Measurements from ENCODE around the gene ANKRD13B.

The ANKRD13B gene

DNA sequence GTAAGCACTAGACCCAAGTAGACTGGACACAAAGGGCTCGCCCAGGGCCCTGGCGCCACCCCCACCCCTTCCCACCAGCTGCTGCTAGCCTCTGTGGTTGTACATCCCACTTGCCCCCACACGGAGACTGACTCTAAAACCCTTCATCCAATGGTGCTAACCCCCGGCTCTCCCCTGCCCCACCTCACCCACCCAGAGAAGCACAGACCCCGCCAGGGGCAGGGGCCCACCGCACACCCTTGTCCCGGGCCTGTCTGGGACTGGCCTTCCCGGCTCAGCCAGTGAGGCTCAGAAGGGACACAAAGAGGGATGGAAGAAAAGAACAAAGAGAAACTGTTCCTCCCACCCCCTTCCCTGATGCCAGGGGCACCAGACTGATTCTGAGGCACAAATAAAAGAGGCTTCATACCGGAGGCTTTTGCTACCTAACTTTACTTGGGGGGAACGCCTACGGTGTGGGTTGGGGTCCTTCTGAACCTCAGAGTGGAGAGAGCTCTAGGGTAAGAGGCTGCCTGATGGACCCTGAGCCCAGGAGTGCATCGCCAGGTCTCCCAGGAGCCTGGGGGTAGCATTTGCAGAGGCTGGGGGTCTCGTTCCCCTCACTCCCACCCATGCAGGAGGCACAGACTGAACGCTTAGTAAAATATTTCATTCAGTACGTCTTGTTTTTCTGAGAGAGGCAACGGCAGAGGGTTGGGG is 21.6 kb downstream of the ANKRD13B start:
- FAIRE-seq: no peak
- no peak for DNase-seq (ENCODE audit: insufficient read length, low spot score)

DNA sequence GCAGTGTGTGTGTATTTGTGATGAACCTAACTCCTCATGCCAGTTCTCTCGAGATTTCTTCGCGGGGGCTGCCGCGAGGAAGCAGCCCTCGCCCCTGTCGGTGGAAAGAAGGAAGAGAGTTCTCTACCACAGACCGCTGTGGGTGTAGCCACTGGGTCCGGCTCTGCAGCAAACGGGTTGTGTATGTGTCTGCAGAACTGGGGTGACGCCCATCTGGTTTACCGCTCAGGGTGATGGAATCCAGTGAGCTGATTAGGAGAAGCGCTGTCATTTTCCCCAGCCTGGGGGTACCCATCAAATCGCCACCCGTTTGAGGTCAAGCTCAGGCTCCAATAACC is 22.1 kb downstream of the ANKRD13B start:
- DNase-seq (ENCODE audit: insufficient read length, low spot score): no peak

DNA sequence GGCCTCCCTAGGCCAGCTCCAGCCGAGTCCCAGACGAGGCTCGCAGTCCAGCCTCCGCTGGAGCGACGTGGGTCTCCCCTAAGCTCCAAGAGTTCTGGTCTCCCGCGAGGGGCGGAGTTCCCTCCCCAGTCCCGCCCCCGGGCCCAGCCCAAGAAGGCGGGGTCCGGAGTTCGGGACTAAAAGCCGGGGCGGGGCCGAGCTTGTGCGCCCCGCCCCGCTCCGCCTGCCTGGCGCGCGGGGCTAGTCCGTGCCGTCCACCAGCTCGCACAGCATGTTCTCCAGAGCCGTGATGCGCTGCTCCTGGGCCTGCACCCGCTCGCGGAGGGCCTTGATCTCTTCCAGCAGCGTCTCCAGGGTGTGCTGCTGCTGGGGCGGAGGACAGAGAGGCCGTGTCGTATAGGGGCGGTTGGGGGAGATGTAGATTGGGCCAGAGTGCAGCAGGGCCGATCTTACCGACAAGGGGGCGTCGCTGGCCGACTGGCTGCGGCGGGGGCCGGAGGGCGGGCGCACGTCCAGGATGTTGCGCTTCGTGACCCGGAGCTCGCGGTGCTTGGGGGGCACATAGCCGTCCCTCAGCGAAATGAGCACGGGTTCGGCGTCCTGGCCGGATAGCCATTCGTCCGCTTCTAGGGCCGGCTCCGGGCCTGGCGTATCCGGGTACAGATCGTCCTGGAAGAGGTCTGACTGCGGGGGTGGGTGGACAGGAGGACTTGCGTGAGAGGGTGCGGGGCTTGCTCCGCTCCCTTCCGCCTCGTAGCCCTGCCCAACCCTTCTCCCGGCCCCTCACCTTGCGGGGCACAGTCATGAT is 22.8 kb downstream of the ANKRD13B start:
- DNase-seq (ENCODE audit: insufficient read length, low spot score): no peak
- FAIRE-seq: no peak

More for the DNA sequence above, 22.1 kb downstream of the ANKRD13B start:
- peak; percentile 40 for FAIRE-seq

- DNase-seq (ENCODE audit: insufficient read length, low spot score) (no peak), FAIRE-seq (no peak)
These were observed 23.5 kb downstream of the ANKRD13B start for GRCh38 chr17:29616300-29617048.

GRCh38 chr17:29617125-29617480 is 24.2 kb downstream of the ANKRD13B start:
- no peak for FAIRE-seq

GRCh38 chr17:29617481-29618271 is 24.7 kb downstream of the ANKRD13B start:
- no peak for FAIRE-seq
- no peak for DNase-seq (ENCODE audit: insufficient read length, low spot score)

More at GRCh38 chr17:29617125-29617480, 24.2 kb downstream of the ANKRD13B start:
- no peak for DNase-seq (ENCODE audit: insufficient read length, low spot score)

- DNase-seq (ENCODE audit: insufficient read length, low spot score) (no peak), FAIRE-seq (no peak)
These were observed 25.5 kb downstream of the ANKRD13B start for GRCh38 chr17:29618272-29619065.

DNA sequence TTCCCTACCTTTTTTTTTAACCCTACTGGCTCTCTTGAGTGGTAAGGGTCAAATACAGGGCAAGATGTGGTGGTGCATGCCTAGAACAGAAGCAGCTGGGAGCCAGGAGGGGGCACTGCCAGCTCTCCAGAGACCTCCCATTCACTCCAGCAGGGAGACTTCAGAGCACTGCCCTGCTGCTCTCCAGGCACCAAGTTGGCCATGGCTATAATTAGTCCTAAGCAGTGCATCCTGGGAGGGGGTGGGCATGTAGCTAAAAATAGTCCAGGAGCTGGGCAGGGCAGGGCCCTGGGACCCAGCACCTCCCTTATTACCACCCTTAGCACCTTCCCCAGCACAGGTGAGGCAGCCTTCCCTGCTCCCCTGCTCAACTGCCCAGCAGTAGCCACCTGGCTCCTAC is 26.3 kb downstream of the ANKRD13B start:
- FAIRE-seq (no peak), DNase-seq (ENCODE audit: insufficient read length, low spot score) (peak; percentile 65)

DNA sequence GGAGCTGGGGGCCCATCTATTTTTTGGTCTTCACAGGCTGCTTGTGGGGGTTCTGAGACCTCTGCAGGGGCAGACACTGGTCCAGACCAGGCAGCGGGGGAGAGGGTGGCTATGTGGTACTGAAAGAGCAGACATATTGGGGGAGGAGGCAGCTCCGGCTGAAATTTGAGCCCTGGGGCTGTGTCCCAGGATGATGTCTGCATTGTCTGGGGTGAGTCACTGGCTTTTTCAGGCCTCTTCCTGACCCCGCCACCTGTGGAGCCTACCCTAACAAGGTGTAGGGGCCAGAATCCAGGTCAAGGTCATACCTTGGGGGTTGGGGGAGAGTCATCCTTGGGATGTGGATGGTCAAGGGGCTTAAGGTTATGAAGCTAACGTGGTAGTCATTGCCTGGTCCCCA is 27.3 kb downstream of the ANKRD13B start:
- no peak for FAIRE-seq
- peak; percentile 74 for DNase-seq (ENCODE audit: insufficient read length, low spot score)

GRCh38 chr17:29620779-29621500 is 28.0 kb downstream of the ANKRD13B start:
- DNase-seq (ENCODE audit: insufficient read length, low spot score): no peak
- FAIRE-seq: no peak

DNA sequence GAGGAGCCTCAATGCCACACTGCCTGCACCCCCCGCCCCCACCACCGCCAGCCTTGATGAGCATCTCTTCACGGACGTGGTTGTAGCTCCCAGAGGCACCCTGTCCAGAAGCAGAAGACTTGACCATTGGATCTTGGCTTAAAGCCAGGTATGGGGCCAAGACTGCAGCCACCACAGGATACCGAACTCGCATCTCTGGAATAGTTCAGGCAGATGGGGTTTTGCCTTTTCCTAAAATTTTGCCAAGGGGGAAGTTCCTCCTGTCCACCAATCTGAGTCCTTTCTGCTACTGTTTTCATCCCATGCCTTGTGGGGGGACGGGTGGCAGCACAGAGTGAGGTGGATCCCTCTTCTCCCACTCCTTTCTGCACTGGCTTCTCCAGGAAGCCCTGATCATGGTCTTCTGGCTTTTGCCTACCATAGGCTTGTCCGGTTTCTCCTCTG is 28.8 kb downstream of the ANKRD13B start:
- DNase-seq (ENCODE audit: insufficient read length, low spot score) (no peak), FAIRE-seq (no peak)

DNA sequence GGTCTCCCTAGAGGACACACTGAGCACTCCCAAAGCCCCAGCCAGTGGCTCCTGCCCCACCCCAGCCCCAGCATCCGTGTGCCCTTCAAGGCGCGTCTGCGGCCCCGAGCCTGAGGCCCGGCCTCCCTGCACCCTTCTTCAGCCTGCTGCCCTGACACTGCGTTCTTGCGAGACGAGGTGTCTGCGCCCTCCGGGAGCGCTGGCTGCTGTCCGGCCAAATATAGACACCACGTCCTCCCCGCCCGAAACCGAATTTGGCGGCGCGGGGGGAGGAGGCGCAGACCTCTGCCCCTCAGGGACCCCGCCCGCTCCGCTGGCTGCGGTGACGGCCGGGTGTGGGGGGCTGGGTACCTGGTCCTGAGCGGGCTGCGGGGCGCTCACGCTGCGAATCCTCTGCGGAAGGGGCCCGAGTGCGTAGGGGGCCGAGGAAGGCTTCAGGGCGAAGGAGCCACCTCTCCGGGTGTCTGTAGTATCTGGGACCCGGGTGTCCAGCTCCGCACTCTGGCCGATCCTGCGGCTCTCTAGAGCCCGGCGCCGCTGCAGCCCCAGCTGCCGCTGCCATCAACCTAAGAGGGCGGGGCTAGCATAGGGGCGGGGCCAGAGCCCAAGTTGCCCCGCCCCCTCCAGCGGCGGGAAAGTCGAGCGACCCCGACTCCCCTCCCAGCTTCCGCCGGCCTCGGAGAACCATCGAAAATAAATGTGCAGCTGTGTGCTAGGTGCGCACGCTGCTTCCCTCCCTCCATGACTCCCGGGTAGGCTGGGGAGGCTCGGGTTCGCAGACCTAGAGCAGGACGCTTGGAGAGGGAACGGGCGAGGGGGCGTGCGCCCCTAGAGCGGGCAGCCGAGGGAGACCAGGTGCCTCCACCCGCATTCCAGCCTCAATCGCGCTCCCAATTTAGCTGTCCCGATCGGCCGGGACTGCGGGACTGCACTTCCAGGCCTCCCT is 29.7 kb downstream of the ANKRD13B start, which contains the start of gene CORO6:
TSS of gene CORO6 (minus strand) at position 576 of the 946 bp plus-strand sequence. CDS start 1,491 bp downstream, outside the sequence.
- DNase-seq (ENCODE audit: insufficient read length, low spot score) (peak; percentile 71), FAIRE-seq (peak; percentile 76)

GRCh38 chr17:29623283-29623647 is 30.3 kb downstream of the ANKRD13B start:
- DNase-seq (ENCODE audit: insufficient read length, low spot score) (no peak), FAIRE-seq (no peak)

DNA sequence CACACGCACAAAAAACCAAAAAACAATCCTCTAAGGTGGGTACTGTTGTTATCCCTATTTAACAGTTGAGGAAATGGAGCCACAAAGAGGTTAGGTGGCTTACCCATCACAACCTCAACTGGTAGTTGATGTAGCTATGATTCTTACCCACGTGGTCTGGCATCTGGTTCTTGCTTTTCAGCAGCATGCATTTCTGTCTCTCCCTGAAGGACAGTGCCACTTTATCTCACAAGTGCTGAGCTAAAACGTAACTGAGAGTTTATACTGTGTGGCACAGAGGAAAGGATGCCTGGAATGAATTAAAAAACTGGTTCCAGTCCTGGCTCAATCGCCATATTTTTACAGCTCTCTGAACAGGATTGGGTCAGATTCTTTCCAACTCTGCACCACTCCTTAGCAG is 31.7 kb downstream of the ANKRD13B start:
- FAIRE-seq (no peak), DNase-seq (ENCODE audit: insufficient read length, low spot score) (no peak)

GRCh38 chr17:29625037-29625750 is 32.3 kb downstream of the ANKRD13B start:
- FAIRE-seq (peak; percentile 4), DNase-seq (ENCODE audit: insufficient read length, low spot score) (no peak)

DNA sequence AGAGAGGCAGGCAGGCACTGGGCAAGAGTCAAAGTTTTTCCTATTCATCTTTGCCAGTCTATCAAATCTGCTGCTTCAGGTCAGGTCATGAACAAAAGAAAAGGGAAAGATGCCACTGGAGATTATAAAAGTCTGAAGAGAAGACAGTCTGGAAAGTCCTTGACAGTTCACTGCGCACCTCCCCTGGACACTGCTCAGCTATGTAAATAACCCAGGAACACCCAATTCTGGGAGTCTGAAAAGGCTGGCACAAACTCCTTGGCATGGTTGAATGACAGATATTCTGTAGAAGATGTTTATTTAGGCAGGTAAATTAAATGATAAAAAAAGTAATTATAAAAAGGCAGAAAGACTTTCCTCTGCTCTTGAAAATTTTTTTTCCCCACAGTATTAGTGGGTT is 35.0 kb downstream of the ANKRD13B start:
- DNase-seq (ENCODE audit: insufficient read length, low spot score) (no peak), FAIRE-seq (no peak)

GRCh38 chr17:29628644-29629043 is 35.7 kb downstream of the ANKRD13B start:
- no peak for DNase-seq (ENCODE audit: insufficient read length, low spot score)
- FAIRE-seq: no peak
